ENCODE measurements around the gene TRIM75. TPM values are rescaled to one million over a fixed set of nuclear protein-coding genes. Genes with fewer than 3 reads are reported as not detected.
"Not testable (repeated sequence)": the region's sequence is repeated elsewhere in the genome, so short reads cannot be mapped to it uniquely, and the experiment has no call there.

TRIM75 gene
- total and polyA plus RNA-seq, 8 donors = not detected

DNA sequence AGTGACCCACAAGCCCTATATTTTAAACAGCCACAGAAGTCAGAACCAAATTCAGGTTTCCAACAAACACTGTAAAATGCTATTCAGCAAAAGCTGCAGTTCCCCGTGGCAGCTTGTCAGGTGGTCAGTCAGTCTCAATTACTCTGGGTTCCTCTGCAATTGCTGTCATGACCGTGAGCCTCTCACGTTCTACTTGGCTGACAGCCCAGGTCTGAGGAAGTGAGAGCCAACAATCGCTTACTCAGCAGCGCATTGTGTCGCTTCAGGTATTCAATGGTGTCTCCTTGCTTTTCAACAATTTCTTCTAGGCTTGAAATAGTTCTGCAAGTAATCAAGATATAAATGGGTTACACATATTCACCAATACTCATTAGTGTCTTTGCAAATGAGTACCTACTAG lies 25.8 kb downstream of the TRIM75 start:
- H3K36me3 ChIP-seq = peaks cover 0 to 56% of the 10 kb centered on the region in 2 donors
- H3K4me3 ChIP-seq = no peak overlapping the region
- TF ChIP-seq, protein P1, sequence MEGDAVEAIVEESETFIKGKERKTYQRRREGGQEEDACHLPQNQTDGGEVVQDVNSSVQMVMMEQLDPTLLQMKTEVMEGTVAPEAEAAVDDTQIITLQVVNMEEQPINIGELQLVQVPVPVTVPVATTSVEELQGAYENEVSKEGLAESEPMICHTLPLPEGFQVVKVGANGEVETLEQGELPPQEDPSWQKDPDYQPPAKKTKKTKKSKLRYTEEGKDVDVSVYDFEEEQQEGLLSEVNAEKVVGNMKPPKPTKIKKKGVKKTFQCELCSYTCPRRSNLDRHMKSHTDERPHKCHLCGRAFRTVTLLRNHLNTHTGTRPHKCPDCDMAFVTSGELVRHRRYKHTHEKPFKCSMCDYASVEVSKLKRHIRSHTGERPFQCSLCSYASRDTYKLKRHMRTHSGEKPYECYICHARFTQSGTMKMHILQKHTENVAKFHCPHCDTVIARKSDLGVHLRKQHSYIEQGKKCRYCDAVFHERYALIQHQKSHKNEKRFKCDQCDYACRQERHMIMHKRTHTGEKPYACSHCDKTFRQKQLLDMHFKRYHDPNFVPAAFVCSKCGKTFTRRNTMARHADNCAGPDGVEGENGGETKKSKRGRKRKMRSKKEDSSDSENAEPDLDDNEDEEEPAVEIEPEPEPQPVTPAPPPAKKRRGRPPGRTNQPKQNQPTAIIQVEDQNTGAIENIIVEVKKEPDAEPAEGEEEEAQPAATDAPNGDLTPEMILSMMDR (IDR thresholded peaks at IDR 0.05) = no peak
- intact Hi-C loops (cut with DNase I) = no loop called here
- no peak overlapping the region for H3K27ac ChIP-seq
- H3K9me3 ChIP-seq = no peaks in the 10 kb centered on the region
- ATAC-seq (peak; percentile 42), DNase-seq (peak in 2 of 4 donors; percentile 25 to 36)
- H3K27me3 ChIP-seq = no peaks in the 10 kb centered on the region
- H3K4me1 ChIP-seq = no peaks in the 10 kb centered on the region

DNA sequence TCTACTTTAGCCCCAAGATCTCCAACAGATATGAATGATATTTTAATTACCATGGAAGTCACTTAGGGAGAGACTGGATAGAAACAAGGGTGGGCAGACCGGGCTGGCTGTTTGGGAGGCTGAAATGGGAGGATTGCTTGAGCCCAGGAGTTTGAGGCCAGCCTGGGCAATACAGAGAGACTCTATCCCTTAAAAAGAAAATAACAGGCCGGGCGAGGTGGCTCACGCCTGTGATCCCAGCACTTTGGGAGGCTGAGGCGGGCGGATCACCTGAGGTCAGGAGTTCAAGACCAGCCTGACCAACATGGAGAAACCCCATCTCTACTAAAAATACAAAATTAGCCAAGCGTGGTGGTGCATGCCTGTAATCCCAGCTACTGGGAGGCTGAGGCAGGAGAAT lies 31.1 kb downstream of the TRIM75 start:
- intact Hi-C loops (cut with DNase I); H3K9me3 ChIP-seq; DNase-seq; H3K4me1 ChIP-seq; H3K27ac ChIP-seq; H3K4me3 ChIP-seq; ATAC-seq; H3K27me3 ChIP-seq: not testable (repeated sequence)
- peaks cover 0 to 66% of the 10 kb centered on the region in 2 donors for H3K36me3 ChIP-seq

DNA sequence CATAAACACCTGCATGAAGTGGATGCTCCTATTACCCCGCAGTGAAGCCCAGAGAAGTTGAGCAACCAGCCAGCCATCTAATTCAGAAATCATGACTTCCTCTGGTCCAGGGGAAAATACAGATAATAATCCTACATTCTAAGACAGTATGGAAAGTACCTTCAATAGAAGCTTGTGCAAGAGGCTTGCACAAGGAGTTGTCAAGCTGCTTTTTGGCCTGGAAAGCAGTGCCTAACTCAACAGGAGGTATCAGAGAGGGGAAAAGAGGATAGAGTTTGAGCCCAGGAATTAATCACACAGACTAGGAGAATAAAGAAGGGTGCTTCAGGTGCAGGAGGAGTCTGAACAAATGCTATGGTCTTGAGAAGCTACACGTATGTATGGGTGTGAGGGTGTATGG lies 32.3 kb downstream of the TRIM75 start:
- intact Hi-C loops (cut with DNase I) = no loop called here
- ATAC-seq = no peak
- Histone ChIP-seq H3K4me1 (no peaks in the 10 kb centered on the region), H3K36me3 (peaks cover 0 to 71% of the 10 kb centered on the region in 2 donors), H3K9me3 (no peaks in the 10 kb centered on the region), H3K27ac (no peak overlapping the region), H3K4me3 (no peak overlapping the region), H3K27me3 (no peaks in the 10 kb centered on the region)
- DNase-seq = no peak
- TF ChIP-seq, protein P1 (IDR thresholded peaks at IDR 0.05) = no peak

DNA sequence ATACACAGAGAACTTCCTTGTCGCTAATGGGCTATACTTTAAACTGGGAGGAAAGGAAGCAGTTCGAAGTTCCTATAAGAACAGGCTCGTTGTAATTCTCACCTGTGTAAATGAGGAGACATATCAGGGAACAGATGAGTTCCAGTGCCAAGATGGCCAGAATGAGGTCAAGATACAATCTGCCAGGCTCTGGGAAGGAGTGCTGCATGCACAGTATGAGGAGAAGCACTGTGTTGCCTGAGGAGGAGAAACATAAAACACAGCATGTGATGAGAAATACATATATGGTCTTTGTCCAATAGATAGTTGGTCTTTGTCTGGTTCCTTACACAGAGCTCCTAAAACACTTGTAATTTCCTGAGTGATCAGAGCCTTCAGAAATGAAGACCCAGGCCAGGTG lies 34.7 kb downstream of the TRIM75 start:
- no peak overlapping the region for H3K27ac ChIP-seq
- no peak for ATAC-seq
- H3K9me3 ChIP-seq = no peaks in the 10 kb centered on the region
- no peaks in the 10 kb centered on the region for H3K27me3 ChIP-seq
- intact Hi-C loops (cut with DNase I) = no loop called here
- peaks cover 0 to 76% of the 10 kb centered on the region in 2 donors for H3K36me3 ChIP-seq
- DNase-seq = no peak
- H3K4me3 ChIP-seq = no peak overlapping the region
- no peaks in the 10 kb centered on the region for H3K4me1 ChIP-seq
- TF ChIP-seq, protein P1 (IDR thresholded peaks at IDR 0.05) = no peak

DNA sequence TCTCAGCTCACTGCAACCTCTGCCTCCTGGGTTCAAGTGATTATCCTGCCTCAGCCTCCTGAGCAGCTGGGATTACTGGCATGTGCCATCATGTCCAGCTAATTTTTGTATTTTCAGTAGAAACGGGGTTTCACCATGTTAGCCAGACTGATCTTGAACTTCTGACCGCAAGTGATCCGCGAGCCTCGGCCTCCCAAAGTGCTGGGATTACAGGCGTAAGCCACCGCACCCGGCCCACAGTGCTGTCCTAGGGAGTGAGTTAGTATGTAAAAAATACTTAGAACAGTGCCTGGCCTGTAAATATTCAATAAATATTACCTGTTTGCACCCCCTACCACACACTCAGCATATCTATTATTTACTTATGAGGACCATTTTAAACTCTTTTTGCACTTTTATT lies 38.5 kb downstream of the TRIM75 start:
- H3K27me3 ChIP-seq; H3K4me1 ChIP-seq; intact Hi-C loops (cut with DNase I); H3K9me3 ChIP-seq; H3K4me3 ChIP-seq; DNase-seq; H3K27ac ChIP-seq; ATAC-seq: not testable (repeated sequence)
- H3K36me3 ChIP-seq = peaks cover 0 to 64% of the 10 kb centered on the region in 2 donors

DNA sequence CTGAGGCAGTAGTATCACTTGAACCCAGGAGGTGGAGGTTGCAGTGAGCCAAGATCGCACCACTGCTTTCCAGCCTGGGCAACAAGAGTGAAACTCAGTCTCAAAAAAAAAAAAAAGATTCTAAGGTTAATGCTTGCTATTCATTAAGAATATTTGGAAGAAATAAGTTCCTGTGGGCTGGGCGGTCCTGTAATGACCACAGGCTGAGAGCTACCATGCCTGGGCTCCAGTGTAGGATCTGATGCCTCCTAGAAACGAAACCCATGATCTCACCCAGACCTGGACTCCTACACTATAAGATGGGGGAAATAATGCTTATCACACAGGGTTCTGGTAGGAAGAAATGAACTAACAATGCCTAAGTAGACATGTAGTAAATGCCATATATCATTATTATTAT lies 41.2 kb downstream of the TRIM75 start:
- TF ChIP-seq, protein P1 (IDR thresholded peaks at IDR 0.05) = no peak
- Histone ChIP-seq H3K36me3 (peaks cover 0 to 65% of the 10 kb centered on the region in 2 donors), H3K27ac (no peak overlapping the region), H3K9me3 (no peaks in the 10 kb centered on the region), H3K4me3 (no peak overlapping the region), H3K27me3 (no peaks in the 10 kb centered on the region), H3K4me1 (no peaks in the 10 kb centered on the region)
- no peak for ATAC-seq
- intact Hi-C loops (cut with DNase I) = no loop called here
- DNase-seq = no peak
